Loucy (cell line): ENCODE measurements around the gene HOXC5.

Experiments
- H2AFZ ChIP-seq: fragments of 200-600 bp; sonication (generic); 2 replicates; pipeline ENCODE4 v1.6.0; 2016; ENCODE audit warnings: antibody characterized with exemption, mild to moderate bottlenecking, low read length, moderate library complexity
- H3F3A ChIP-seq: fragments of 200-600 bp; 2 replicates; pipeline ENCODE4 v1.6.0; 2016; ENCODE audit warnings: antibody characterized with exemption, low read depth, mild to moderate bottlenecking
- H3K27me3 ChIP-seq: fragments of 200-600 bp; sonication (generic); 2 replicates; pipeline ENCODE4 v1.6.1; 2014; ENCODE audit warnings: low read length, mild to moderate bottlenecking; ENCODE audit not compliant: insufficient read depth, poor library complexity, severe bottlenecking
- H3K36me3 ChIP-seq: fragments of 200-600 bp; sonication (generic); 2 replicates; pipeline ENCODE4 v1.6.1; 2016; ENCODE audit warnings: low read length; ENCODE audit not compliant: insufficient read depth
- H3K4me1 ChIP-seq: fragments of 200-600 bp; sonication (generic); 2 replicates; pipeline ENCODE4 v1.5.1; 2014; ENCODE audit warnings: low read length, mild to moderate bottlenecking; ENCODE audit not compliant: insufficient read depth, poor library complexity, severe bottlenecking
- H3K4me2 ChIP-seq: fragments of 200-600 bp; sonication (generic); 2 replicates; pipeline ENCODE4 v1.6.0; 2014; ENCODE audit warnings: antibody characterized with exemption, low read length, low read depth, mild to moderate bottlenecking; ENCODE audit not compliant: poor library complexity, severe bottlenecking
- H3K4me3 ChIP-seq: fragments of 200-600 bp; sonication (generic); 2 replicates; pipeline ENCODE4 v1.5.1; 2014; ENCODE audit warnings: low read length, mild to moderate bottlenecking, mixed read lengths; ENCODE audit not compliant: poor library complexity, severe bottlenecking
- H3K79me2 ChIP-seq: fragments of 200-600 bp; sonication (generic); 2 replicates; pipeline ENCODE4 v1.6.1; 2014; ENCODE audit warnings: low read length; ENCODE audit not compliant: insufficient read depth
- H3K9ac ChIP-seq: fragments of 200-600 bp; sonication (generic); 2 replicates; pipeline ENCODE4 v1.6.0; 2014; ENCODE audit warnings: mild to moderate bottlenecking, low read depth, low read length, moderate library complexity; ENCODE audit not compliant: poor library complexity, severe bottlenecking
- H3K9me2 ChIP-seq: fragments of 200-600 bp; sonication (generic); replicated peaks from 2 replicates; pipeline ENCODE4 v1.6.1; 2016; ENCODE audit warnings: low read depth, low read length, mixed read lengths
- H3K9me3 ChIP-seq: fragments of 200-600 bp; sonication (generic); 2 replicates; pipeline ENCODE4 v1.6.1; 2014; ENCODE audit warnings: mild to moderate bottlenecking, antibody characterized with exemption, low read length, low read depth; ENCODE audit not compliant: insufficient read depth
- H4K20me1 ChIP-seq: fragments of 200-600 bp; sonication (generic); 2 replicates; pipeline ENCODE4 v1.6.0; 2014; ENCODE audit warnings: antibody characterized with exemption, low read length, mild to moderate bottlenecking; ENCODE audit not compliant: insufficient read depth, poor library complexity, severe bottlenecking
- CTCF ChIP-seq: fragments of 200-600 bp; sonication (generic); conservative IDR thresholded peaks from 2 replicates; pipeline ENCODE4 v1.5.1; 2014; ENCODE audit warnings: mild to moderate bottlenecking, antibody characterized with exemption, low read length
- EZH2phosphoT487 ChIP-seq: fragments of 200-600 bp; IDR thresholded peaks from 2 replicates; pipeline ENCODE4 v1.6.1; 2018; ENCODE audit warnings: antibody characterized with exemption, mild to moderate bottlenecking, moderate library complexity, borderline replicate concordance

Gene HOXC5

DNA sequence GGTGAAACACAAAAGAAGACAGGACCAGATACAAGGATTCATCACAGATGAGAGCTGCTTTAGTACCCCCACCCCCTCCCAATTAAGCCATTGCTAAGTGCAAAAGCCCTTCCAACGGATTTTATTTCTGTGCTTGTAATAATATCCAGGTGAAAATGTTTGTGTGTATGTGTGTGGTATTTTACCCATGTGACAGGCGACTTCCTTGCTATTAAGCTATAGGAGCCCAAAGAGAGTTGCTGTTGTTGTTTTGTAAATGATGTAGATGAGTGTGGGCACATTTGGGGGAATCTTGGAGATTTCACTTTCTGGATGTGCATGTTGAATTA, 17.6 kb downstream of the HOXC5 start:
- Histone ChIP-seq H3K9ac (no peak overlapping the region), H3K9me2 (no peaks in the 10 kb centered on the region), H3K9me3 (no peaks in the 10 kb centered on the region), H3K27me3 (no peaks in the 10 kb centered on the region), H3K36me3 (peaks cover 24% of the 10 kb centered on the region), H4K20me1 (peaks cover 68% of the 10 kb centered on the region), H3F3A (no peaks in the 10 kb centered on the region), H3K4me3 (no peak overlapping the region), H3K4me2 (no peak overlapping the region), H3K4me1 (peaks cover 41% of the 10 kb centered on the region), H3K79me2 (peaks cover 75% of the 10 kb centered on the region), H2AFZ (no peak overlapping the region)
- TF ChIP-seq EZH2phosphoT487: no peak
- no peak for TF ChIP-seq CTCF

- TF ChIP-seq CTCF (no peak), EZH2phosphoT487 (no peak)
- Histone ChIP-seq H3K36me3 (peaks cover 32% of the 10 kb centered on the region), H3K9me3 (no peaks in the 10 kb centered on the region), H3K4me1 (peaks cover 40% of the 10 kb centered on the region), H3K4me3 (no peak overlapping the region), H3K79me2 (peaks cover 67% of the 10 kb centered on the region), H3K27me3 (no peaks in the 10 kb centered on the region), H4K20me1 (peaks cover 60% of the 10 kb centered on the region), H2AFZ (no peak overlapping the region), H3F3A (no peaks in the 10 kb centered on the region), H3K4me2 (no peak overlapping the region), H3K9ac (no peak overlapping the region), H3K9me2 (no peaks in the 10 kb centered on the region)
Measured at GRCh38 chr12:54051026-54051842, 18.4 kb downstream of the HOXC5 start.

GRCh38 chr12:54051874-54052437, 19.1 kb downstream of the HOXC5 start:
- TF ChIP-seq CTCF: no peak
- TF ChIP-seq EZH2phosphoT487: no peak
- Histone ChIP-seq H3K9ac (no peak overlapping the region), H3K9me2 (no peaks in the 10 kb centered on the region), H3F3A (no peaks in the 10 kb centered on the region), H4K20me1 (peaks cover 53% of the 10 kb centered on the region), H3K36me3 (peaks cover 33% of the 10 kb centered on the region), H3K9me3 (no peaks in the 10 kb centered on the region), H2AFZ (no peak overlapping the region), H3K27me3 (no peaks in the 10 kb centered on the region), H3K4me3 (no peak overlapping the region), H3K4me1 (peaks cover 40% of the 10 kb centered on the region), H3K79me2 (peaks cover 60% of the 10 kb centered on the region), H3K4me2 (peak overlapping the region; percentile 8)
